Activated naive CD4-positive, alpha-beta T cell treated with anti-CD3 and anti-CD28 coated beads, Interleukin-2, amount 50 U/mL, for 24 hours (primary cell): ENCODE data around the gene LCN9.

Experiments
- H3K27ac Mint-ChIP-seq: one replicate; pipeline ENCODE4 v1.8.0; 2021; ENCODE audit warnings: mild to moderate bottlenecking, mixed read lengths
- H3K27me3 Mint-ChIP-seq: one replicate; pipeline ENCODE4 v1.8.0; 2021; ENCODE audit warnings: mixed read lengths
- H3K36me3 Mint-ChIP-seq: one replicate; pipeline ENCODE4 v1.8.0; 2021; ENCODE audit warnings: mixed read lengths
- H3K4me1 Mint-ChIP-seq: one replicate; pipeline ENCODE4 v1.8.0; 2021; ENCODE audit warnings: mixed read lengths
- H3K4me3 Mint-ChIP-seq: one replicate; pipeline ENCODE4 v1.8.0; 2021; ENCODE audit warnings: mild to moderate bottlenecking, mixed read lengths
- H3K9me3 Mint-ChIP-seq: one replicate; pipeline ENCODE4 v1.8.0; 2021; ENCODE audit warnings: mixed read lengths

The LCN9 gene

GRCh38 chr9:135714242-135715055 is 51.3 kb downstream of the LCN9 start:
- H3K4me1 Mint-ChIP-seq = no peaks in the 10 kb centered on the region
- peaks cover 19% of the 10 kb centered on the region for H3K27me3 Mint-ChIP-seq
- H3K4me3 Mint-ChIP-seq = no peak overlapping the region
- H3K9me3 Mint-ChIP-seq = no peaks in the 10 kb centered on the region
- no peak overlapping the region for H3K27ac Mint-ChIP-seq
- H3K36me3 Mint-ChIP-seq = no peaks in the 10 kb centered on the region

DNA sequence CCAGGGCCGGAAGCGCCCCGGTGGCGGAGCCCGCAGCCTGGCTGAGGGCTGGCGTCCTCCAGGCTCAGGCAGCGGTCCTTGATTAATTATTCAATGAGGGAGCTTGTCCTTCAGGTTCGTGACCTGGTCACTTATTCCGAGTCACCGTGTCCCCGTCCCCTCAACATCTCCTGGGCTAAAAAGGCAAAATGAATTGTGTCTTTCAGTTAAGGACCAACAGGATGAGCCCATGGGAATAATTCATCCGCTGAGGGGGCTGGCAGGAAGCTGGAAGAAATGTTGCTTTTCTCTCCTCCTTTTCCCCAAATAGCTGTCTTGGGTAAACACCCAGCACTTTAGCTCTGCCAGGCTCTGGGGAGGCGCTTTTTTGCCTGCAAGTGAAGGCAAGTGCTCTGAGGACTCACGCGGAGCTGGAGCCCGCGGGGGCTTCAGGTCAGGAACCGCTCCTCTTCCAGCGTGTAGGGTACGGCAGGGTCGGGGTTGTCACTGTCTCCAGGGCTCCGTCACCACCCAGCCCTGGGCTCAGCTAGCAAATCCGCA is 52.0 kb downstream of the LCN9 start:
- Mint-ChIP-seq H3K27me3 (peaks cover 19% of the 10 kb centered on the region), H3K27ac (no peak overlapping the region), H3K4me1 (no peaks in the 10 kb centered on the region), H3K9me3 (no peaks in the 10 kb centered on the region), H3K4me3 (no peak overlapping the region), H3K36me3 (no peaks in the 10 kb centered on the region)

DNA sequence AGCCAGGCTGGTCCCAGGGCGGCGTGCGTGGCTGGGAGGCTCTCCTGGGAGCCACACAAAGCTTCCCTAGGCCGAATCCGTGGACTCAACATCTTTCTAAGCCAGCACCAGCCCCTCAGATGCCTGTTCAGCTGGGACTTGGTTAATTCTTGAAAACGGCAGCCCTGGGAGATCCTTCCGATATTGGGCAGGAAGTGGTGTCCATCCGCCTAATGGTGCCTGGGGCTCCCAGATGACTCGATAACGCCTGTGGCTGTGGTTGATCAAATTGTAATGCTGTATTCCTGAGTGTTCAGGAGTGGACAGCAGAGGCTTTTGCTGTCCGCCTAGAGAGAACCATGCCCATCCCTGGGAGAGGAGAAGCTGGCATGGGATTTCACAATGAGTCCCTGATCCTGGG is 52.9 kb downstream of the LCN9 start:
- Mint-ChIP-seq H3K27me3 (peaks cover 19% of the 10 kb centered on the region), H3K27ac (no peak overlapping the region), H3K36me3 (no peaks in the 10 kb centered on the region), H3K9me3 (no peaks in the 10 kb centered on the region), H3K4me3 (no peak overlapping the region), H3K4me1 (no peaks in the 10 kb centered on the region)
